ENCODE results near the gene ADAMTS4. TPM values are rescaled to one million over a fixed set of nuclear protein-coding genes. Genes with fewer than 3 reads are reported as not detected.

ADAMTS4 gene
- total RNA-seq, 1 donor from 2014 or later: 6.8 TPM

- no peaks in the 10 kb centered on the region for H3K9me3 Mint-ChIP-seq
- peaks cover 3% of the 10 kb centered on the region for H3K4me1 Mint-ChIP-seq
- no peak for DNase-seq (ENCODE audit: low spot score in 2 of 2, unreplicated experiment in 2 of 2)
- no peak overlapping the region for H3K27ac Mint-ChIP-seq
- H3K36me3 Mint-ChIP-seq: no peaks in the 10 kb centered on the region
- TF ChIP-seq CTCF (IDR thresholded peaks at IDR 0.05; ENCODE audit: unreplicated experiment): no peak
- no peaks in the 10 kb centered on the region for H3K27me3 Mint-ChIP-seq (ENCODE audit: low read depth)
- no peak overlapping the region for H3K4me3 Mint-ChIP-seq
These were observed 7.8 kb downstream of the ADAMTS4 start for GRCh38 chr1:161190962-161191521.

- no peaks in the 10 kb centered on the region for H3K9me3 Mint-ChIP-seq
- no peak for TF ChIP-seq CTCF (IDR thresholded peaks at IDR 0.05; ENCODE audit: unreplicated experiment)
- H3K36me3 Mint-ChIP-seq: no peaks in the 10 kb centered on the region
- no peak overlapping the region for H3K4me3 Mint-ChIP-seq
- no peak overlapping the region for H3K27ac Mint-ChIP-seq
- H3K4me1 Mint-ChIP-seq: peaks cover 8% of the 10 kb centered on the region
- H3K27me3 Mint-ChIP-seq (ENCODE audit: low read depth): no peaks in the 10 kb centered on the region
- no peak for DNase-seq (ENCODE audit: low spot score in 2 of 2, unreplicated experiment in 2 of 2)
These were observed 9.8 kb downstream of the ADAMTS4 start for GRCh38 chr1:161189036-161189435.

GRCh38 chr1:161188381-161188780 lies 10.5 kb downstream of the ADAMTS4 start:
- Mint-ChIP-seq H3K27me3 (ENCODE audit: low read depth) (no peaks in the 10 kb centered on the region), H3K27ac (no peak overlapping the region), H3K9me3 (no peaks in the 10 kb centered on the region), H3K36me3 (no peaks in the 10 kb centered on the region), H3K4me3 (no peak overlapping the region), H3K4me1 (peaks cover 8% of the 10 kb centered on the region)
- DNase-seq (ENCODE audit: low spot score in 2 of 2, unreplicated experiment in 2 of 2): no peak
- TF ChIP-seq CTCF (IDR thresholded peaks at IDR 0.05; ENCODE audit: unreplicated experiment): no peak

- TF ChIP-seq CTCF (IDR thresholded peaks at IDR 0.05; ENCODE audit: unreplicated experiment): no peak
- Mint-ChIP-seq H3K27me3 (ENCODE audit: low read depth) (no peaks in the 10 kb centered on the region), H3K9me3 (no peaks in the 10 kb centered on the region), H3K36me3 (no peaks in the 10 kb centered on the region), H3K27ac (no peak overlapping the region), H3K4me3 (no peak overlapping the region), H3K4me1 (peaks cover 5% of the 10 kb centered on the region)
- DNase-seq (ENCODE audit: low spot score in 2 of 2, unreplicated experiment in 2 of 2): no peak
These were observed 11.5 kb downstream of the ADAMTS4 start for GRCh38 chr1:161187311-161187710.

- Mint-ChIP-seq H3K4me1 (peaks cover 5% of the 10 kb centered on the region), H3K36me3 (no peaks in the 10 kb centered on the region), H3K27ac (no peak overlapping the region), H3K9me3 (no peaks in the 10 kb centered on the region), H3K27me3 (ENCODE audit: low read depth) (no peaks in the 10 kb centered on the region), H3K4me3 (no peak overlapping the region)
- no peak for DNase-seq (ENCODE audit: low spot score in 2 of 2, unreplicated experiment in 2 of 2)
- no peak for TF ChIP-seq CTCF (IDR thresholded peaks at IDR 0.05; ENCODE audit: unreplicated experiment)
These were observed 13.0 kb downstream of the ADAMTS4 start for GRCh38 chr1:161185732-161186311.
